ENCODE measurements around the gene VTA1.

DNA sequence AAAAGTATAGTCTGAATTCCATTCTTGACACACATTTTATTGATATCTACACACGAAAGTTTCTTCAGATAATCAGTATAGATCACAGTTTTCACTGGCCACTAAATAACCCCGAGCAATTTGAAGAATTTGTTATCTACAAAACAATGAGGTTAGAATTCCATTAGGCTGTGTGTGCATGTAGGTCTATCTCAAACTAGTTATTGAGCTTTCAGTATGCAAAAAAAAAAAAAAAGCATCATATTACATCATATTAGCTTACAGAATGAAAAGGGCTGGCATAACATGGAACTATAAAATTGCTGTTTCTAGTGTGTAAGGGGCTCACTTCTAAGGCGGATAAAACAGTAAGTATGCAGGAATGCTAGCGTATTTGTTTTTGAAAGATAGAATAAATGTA is 95.2 kb downstream of the VTA1 start:
- TF ChIP-seq, protein P1, sequence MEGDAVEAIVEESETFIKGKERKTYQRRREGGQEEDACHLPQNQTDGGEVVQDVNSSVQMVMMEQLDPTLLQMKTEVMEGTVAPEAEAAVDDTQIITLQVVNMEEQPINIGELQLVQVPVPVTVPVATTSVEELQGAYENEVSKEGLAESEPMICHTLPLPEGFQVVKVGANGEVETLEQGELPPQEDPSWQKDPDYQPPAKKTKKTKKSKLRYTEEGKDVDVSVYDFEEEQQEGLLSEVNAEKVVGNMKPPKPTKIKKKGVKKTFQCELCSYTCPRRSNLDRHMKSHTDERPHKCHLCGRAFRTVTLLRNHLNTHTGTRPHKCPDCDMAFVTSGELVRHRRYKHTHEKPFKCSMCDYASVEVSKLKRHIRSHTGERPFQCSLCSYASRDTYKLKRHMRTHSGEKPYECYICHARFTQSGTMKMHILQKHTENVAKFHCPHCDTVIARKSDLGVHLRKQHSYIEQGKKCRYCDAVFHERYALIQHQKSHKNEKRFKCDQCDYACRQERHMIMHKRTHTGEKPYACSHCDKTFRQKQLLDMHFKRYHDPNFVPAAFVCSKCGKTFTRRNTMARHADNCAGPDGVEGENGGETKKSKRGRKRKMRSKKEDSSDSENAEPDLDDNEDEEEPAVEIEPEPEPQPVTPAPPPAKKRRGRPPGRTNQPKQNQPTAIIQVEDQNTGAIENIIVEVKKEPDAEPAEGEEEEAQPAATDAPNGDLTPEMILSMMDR (IDR thresholded peaks at IDR 0.05 in 4 of 5, conservative IDR thresholded peaks at IDR 0.05 in 1 of 5): no peak
- TF ChIP-seq POLR2A (IDR thresholded peaks at IDR 0.05): no peak

Data from gastrocnemius medialis (tissue), 4 donors.